Measurements from ENCODE around the gene ZNF280D. TPM values are rescaled to one million over a fixed set of nuclear protein-coding genes. Genes with fewer than 3 reads are reported as not detected.

ZNF280D gene
- total and polyA plus RNA-seq, 2 of the 13 experiments (the other 11 are each of a cell fraction or from before 2014, with no cell fraction given): 7.1 to 11.9 TPM

- POLR2A ChIA-PET: no interaction called here
- intact Hi-C loops (cut with micrococcal nuclease; ENCODE audit: unreplicated experiment) (no loop called here), in situ Hi-C loops (cut with HindIII; ENCODE audit: extremely low pct_ligation_motif_present, low pct_unique_long_range_greater_than_20kb) (no loop called here)
- no peak for ATAC-seq
- WGBS (ENCODE audit: low lambda C conversion rate): 98% methylated on average over 4 of the region's 4 CpGs
- no peaks in the 10 kb centered on the region for H4K20me1 ChIP-seq (ENCODE audit: insufficient read depth, low read length)
- no peak for DNase-seq (ENCODE audit: low spot score)
- no peaks in the 10 kb centered on the region for H3K36me3 ChIP-seq (replicated peaks in 1 of 2; ENCODE audit: control insufficient read depth in 1 of 2, insufficient read depth in 2 of 2, low read length in 2 of 2)
- H2AFZ ChIP-seq (ENCODE audit: low read length): no peak overlapping the region
- H3K27me3 ChIP-seq (ENCODE audit: control insufficient read depth in 1 of 2, insufficient read depth in 2 of 2, low read length in 2 of 2): no peaks in the 10 kb centered on the region
- no peak overlapping the region for H3K9ac ChIP-seq (ENCODE audit: insufficient read depth, low read depth, low read length)
- no peak for FAIRE-seq
- no peak for TF ChIP-seq DRAP1 (CRISPR knock-in tag; IDR thresholded peaks at IDR 0.05)
- TF ChIP-seq MAFF (IDR thresholded peaks at IDR 0.05; ENCODE audit: low read depth, low read length): no peak
- no peak for TF ChIP-seq RBM22 (optimal IDR thresholded peaks at IDR 0.05; ENCODE audit: low read length)
- TF ChIP-seq HNF4A (CRISPR knock-in tag; IDR thresholded peaks at IDR 0.05): no peak
- no peak for TF ChIP-seq ZFP37 (CRISPR knock-in tag; IDR thresholded peaks at IDR 0.05; ENCODE audit: borderline replicate concordance)
- TF ChIP-seq MAX (IDR thresholded peaks at IDR 0.05): no peak
- TF ChIP-seq KDM3A (CRISPR knock-in tag; IDR thresholded peaks at IDR 0.05; ENCODE audit: low read depth): no peak
- no peak for TF ChIP-seq ZNF280B (CRISPR knock-in tag; IDR thresholded peaks at IDR 0.05; ENCODE audit: borderline replicate concordance)
- no peak for TF ChIP-seq ATRX (CRISPR knock-in tag; IDR thresholded peaks at IDR 0.05; ENCODE audit: borderline replicate concordance)
- no peak for TF ChIP-seq FOXC1 (CRISPR knock-in tag; IDR thresholded peaks at IDR 0.05; ENCODE audit: borderline replicate concordance)
- no peak overlapping the region for H3K27ac ChIP-seq (ENCODE audit: extremely low read length, insufficient read depth, low read length)
- H3K79me2 ChIP-seq (ENCODE audit: insufficient read depth, low read length): no peaks in the 10 kb centered on the region
- H3K4me1 ChIP-seq (ENCODE audit: insufficient read depth, low read length): peaks cover 7% of the 10 kb centered on the region; the same call in 1 of the 2 replicates
- no peak overlapping the region for H3K4me3 ChIP-seq (replicated peaks in 1 of 3; ENCODE audit: insufficient read depth in 1 of 3, low read depth in 2 of 3, low read length in 3 of 3)
- no peak overlapping the region for H3K4me2 ChIP-seq (ENCODE audit: low read depth, low read length)
- no peaks in the 10 kb centered on the region for H3K9me3 ChIP-seq (ENCODE audit: low read length)
- CTCF ChIA-PET (ENCODE audit: low intra/inter-chr PET ratio, low total read pairs): no interaction called here
- no TSS peak for BruUV-seq (replicated peaks)
These were observed 54.7 kb downstream of the ZNF280D start for GRCh38 chr15:56678571-56678970.
